ENCODE data around the gene TMEM11. TPM values are rescaled to one million over a fixed set of nuclear protein-coding genes. Genes with fewer than 3 reads are reported as not detected.

The TMEM11 gene
- total RNA-seq, 1 donor from 2014 or later, result 24.7 TPM

GRCh38 chr17:21200590-21201297, 13.2 kb downstream of the TMEM11 start:
- TF ChIP-seq CTCF (IDR thresholded peaks at IDR 0.05), result no peak
- no peak overlapping the region for H3K4me3 Mint-ChIP-seq (ENCODE audit: unreplicated experiment)

GRCh38 chr17:21199856-21200255, 14.1 kb downstream of the TMEM11 start:
- Mint-ChIP-seq H3K4me1 (ENCODE audit: low read depth) (peaks cover 22% of the 10 kb centered on the region), H3K27ac (ENCODE audit: unreplicated experiment) (peak overlapping the region; percentile 5), H3K9me3 (ENCODE audit: low read depth) (no peaks in the 10 kb centered on the region), H3K4me3 (ENCODE audit: unreplicated experiment) (no peak overlapping the region), H3K27me3 (ENCODE audit: low read depth) (no peaks in the 10 kb centered on the region), H3K36me3 (ENCODE audit: low read depth) (peaks cover 17% of the 10 kb centered on the region)
- TF ChIP-seq CTCF (IDR thresholded peaks at IDR 0.05), result no peak
- DNase-seq (ENCODE audit: low spot score), result no peak

More at GRCh38 chr17:21200590-21201297, 13.2 kb downstream of the TMEM11 start:
- peaks cover 29% of the 10 kb centered on the region for H3K4me1 Mint-ChIP-seq (ENCODE audit: low read depth)
- peak overlapping the region; percentile 34 for H3K27ac Mint-ChIP-seq (ENCODE audit: unreplicated experiment)
- no peaks in the 10 kb centered on the region for H3K9me3 Mint-ChIP-seq (ENCODE audit: low read depth)
- no peak for DNase-seq (ENCODE audit: low spot score)
- no peaks in the 10 kb centered on the region for H3K27me3 Mint-ChIP-seq (ENCODE audit: low read depth)
- peaks cover 17% of the 10 kb centered on the region for H3K36me3 Mint-ChIP-seq (ENCODE audit: low read depth)

GRCh38 chr17:21199311-21199710, 14.7 kb downstream of the TMEM11 start:
- peak overlapping the region; percentile 37 for H3K27ac Mint-ChIP-seq (ENCODE audit: unreplicated experiment)
- no peak for TF ChIP-seq CTCF (IDR thresholded peaks at IDR 0.05)
- H3K4me1 Mint-ChIP-seq (ENCODE audit: low read depth), result peaks cover 22% of the 10 kb centered on the region
- H3K36me3 Mint-ChIP-seq (ENCODE audit: low read depth), result peaks cover 17% of the 10 kb centered on the region
- no peaks in the 10 kb centered on the region for H3K9me3 Mint-ChIP-seq (ENCODE audit: low read depth)
- no peak overlapping the region for H3K4me3 Mint-ChIP-seq (ENCODE audit: unreplicated experiment)
- no peak for DNase-seq (ENCODE audit: low spot score)
- no peaks in the 10 kb centered on the region for H3K27me3 Mint-ChIP-seq (ENCODE audit: low read depth)

GRCh38 chr17:21198411-21198810, 15.6 kb downstream of the TMEM11 start:
- no peak for DNase-seq (ENCODE audit: low spot score)
- no peaks in the 10 kb centered on the region for H3K27me3 Mint-ChIP-seq (ENCODE audit: low read depth)
- H3K4me1 Mint-ChIP-seq (ENCODE audit: low read depth), result peaks cover 26% of the 10 kb centered on the region
- no peak overlapping the region for H3K27ac Mint-ChIP-seq (ENCODE audit: unreplicated experiment)
- peaks cover 19% of the 10 kb centered on the region for H3K36me3 Mint-ChIP-seq (ENCODE audit: low read depth)
- H3K4me3 Mint-ChIP-seq (ENCODE audit: unreplicated experiment), result no peak overlapping the region
- H3K9me3 Mint-ChIP-seq (ENCODE audit: low read depth), result no peaks in the 10 kb centered on the region
- TF ChIP-seq CTCF (IDR thresholded peaks at IDR 0.05), result no peak

GRCh38 chr17:21196126-21196525, 17.8 kb downstream of the TMEM11 start:
- no peak for DNase-seq (ENCODE audit: low spot score)
- H3K36me3 Mint-ChIP-seq (ENCODE audit: low read depth), result peaks cover 24% of the 10 kb centered on the region
- no peak overlapping the region for H3K27ac Mint-ChIP-seq (ENCODE audit: unreplicated experiment)
- peaks cover 23% of the 10 kb centered on the region for H3K4me1 Mint-ChIP-seq (ENCODE audit: low read depth)
- H3K4me3 Mint-ChIP-seq (ENCODE audit: unreplicated experiment), result no peak overlapping the region
- TF ChIP-seq CTCF (IDR thresholded peaks at IDR 0.05), result no peak
- no peaks in the 10 kb centered on the region for H3K27me3 Mint-ChIP-seq (ENCODE audit: low read depth)
- H3K9me3 Mint-ChIP-seq (ENCODE audit: low read depth), result no peaks in the 10 kb centered on the region

Data from chondrocyte (in vitro differentiated cells).